ENCODE data around the gene VRK3. TPM values are rescaled to one million over a fixed set of nuclear protein-coding genes. Genes with fewer than 3 reads are reported as not detected.

VRK3 gene
- total RNA-seq, 1 experiment from 2014 or later, result 41.0 TPM

- Histone ChIP-seq H3K9me3 (no peaks in the 10 kb centered on the region), H3K4me3 (no peak overlapping the region), H3K27me3 (no peaks in the 10 kb centered on the region), H3K36me3 (peaks cover 81% of the 10 kb centered on the region)
- DNase-seq, result peak; percentile 93
Measured at GRCh38 chr19:50003810-50004419, 21.3 kb downstream of the VRK3 start.

GRCh38 chr19:50003254-50003788 lies 21.9 kb downstream of the VRK3 start:
- H3K4me3 ChIP-seq, result no peak overlapping the region
- H3K36me3 ChIP-seq, result peaks cover 83% of the 10 kb centered on the region
- no peaks in the 10 kb centered on the region for H3K27me3 ChIP-seq
- DNase-seq, result no peak
- H3K9me3 ChIP-seq, result no peaks in the 10 kb centered on the region

- no peak for DNase-seq
- Histone ChIP-seq H3K4me3 (no peak overlapping the region), H3K36me3 (peaks cover 81% of the 10 kb centered on the region), H3K27me3 (no peaks in the 10 kb centered on the region), H3K9me3 (no peaks in the 10 kb centered on the region)
Measured at GRCh38 chr19:50002386-50002960, 22.7 kb downstream of the VRK3 start.

- H3K4me3 ChIP-seq, result no peak overlapping the region
- H3K36me3 ChIP-seq, result peaks cover 80% of the 10 kb centered on the region
- H3K9me3 ChIP-seq, result no peaks in the 10 kb centered on the region
- no peak for DNase-seq
- H3K27me3 ChIP-seq, result no peaks in the 10 kb centered on the region
Measured at GRCh38 chr19:50001775-50002174, 23.4 kb downstream of the VRK3 start.

- H3K36me3 ChIP-seq, result peaks cover 81% of the 10 kb centered on the region
- no peak for DNase-seq
- H3K27me3 ChIP-seq, result no peaks in the 10 kb centered on the region
- no peak overlapping the region for H3K4me3 ChIP-seq
- no peaks in the 10 kb centered on the region for H3K9me3 ChIP-seq
Measured at GRCh38 chr19:50000841-50001557, 24.2 kb downstream of the VRK3 start.

- Histone ChIP-seq H3K9me3 (no peaks in the 10 kb centered on the region), H3K36me3 (peaks cover 75% of the 10 kb centered on the region), H3K27me3 (no peaks in the 10 kb centered on the region), H3K4me3 (no peak overlapping the region)
- DNase-seq, result no peak
Measured at GRCh38 chr19:50000038-50000840, 24.9 kb downstream of the VRK3 start.

- H3K9me3 ChIP-seq, result no peaks in the 10 kb centered on the region
- no peak overlapping the region for H3K4me3 ChIP-seq
- peaks cover 76% of the 10 kb centered on the region for H3K36me3 ChIP-seq
- peak; percentile 32 for DNase-seq
- no peaks in the 10 kb centered on the region for H3K27me3 ChIP-seq
Measured at GRCh38 chr19:49999371-50000010, 25.7 kb downstream of the VRK3 start.

GRCh38 chr19:49997709-49998108 lies 27.5 kb downstream of the VRK3 start:
- H3K4me3 ChIP-seq, result no peak overlapping the region
- H3K36me3 ChIP-seq, result peaks cover 73% of the 10 kb centered on the region
- DNase-seq, result peak; percentile 18
- H3K27me3 ChIP-seq, result no peaks in the 10 kb centered on the region
- H3K9me3 ChIP-seq, result no peaks in the 10 kb centered on the region

GRCh38 chr19:49988433-49988832 lies 36.7 kb downstream of the VRK3 start:
- peaks cover 4% of the 10 kb centered on the region; the same call in 1 of the 2 replicates for H3K9me3 ChIP-seq
- DNase-seq, result peak; percentile 34
- H3K36me3 ChIP-seq, result peaks cover 24% of the 10 kb centered on the region

GRCh38 chr19:49988007-49988406 lies 37.2 kb downstream of the VRK3 start:
- H3K36me3 ChIP-seq, result peaks cover 23% of the 10 kb centered on the region

More at GRCh38 chr19:49988433-49988832, 36.7 kb downstream of the VRK3 start:
- Histone ChIP-seq H3K27me3 (no peaks in the 10 kb centered on the region), H3K4me3 (no peak overlapping the region)

GRCh38 chr19:49987159-49987698 lies 37.9 kb downstream of the VRK3 start:
- Histone ChIP-seq H3K36me3 (peaks cover 15% of the 10 kb centered on the region), H3K4me3 (no peak overlapping the region), H3K9me3 (peaks cover 4% of the 10 kb centered on the region; the same call in 1 of the 2 replicates), H3K27me3 (no peaks in the 10 kb centered on the region)
- DNase-seq, result peak; percentile 82

More at GRCh38 chr19:49988007-49988406, 37.2 kb downstream of the VRK3 start:
- no peak for DNase-seq
- H3K27me3 ChIP-seq, result no peaks in the 10 kb centered on the region
- H3K9me3 ChIP-seq, result peaks cover 4% of the 10 kb centered on the region; the same call in 1 of the 2 replicates
- H3K4me3 ChIP-seq, result no peak overlapping the region

- peaks cover 4% of the 10 kb centered on the region; the same call in 1 of the 2 replicates for H3K9me3 ChIP-seq
Measured at GRCh38 chr19:49986354-49986753, 38.8 kb downstream of the VRK3 start.

GRCh38 chr19:49985871-49986270 lies 39.3 kb downstream of the VRK3 start:
- Histone ChIP-seq H3K4me3 (no peak overlapping the region), H3K36me3 (peaks cover 7% of the 10 kb centered on the region), H3K9me3 (peaks cover 4% of the 10 kb centered on the region; the same call in 1 of the 2 replicates), H3K27me3 (no peaks in the 10 kb centered on the region)
- DNase-seq, result no peak

More at GRCh38 chr19:49986354-49986753, 38.8 kb downstream of the VRK3 start:
- no peaks in the 10 kb centered on the region for H3K27me3 ChIP-seq
- H3K4me3 ChIP-seq, result no peak overlapping the region
- H3K36me3 ChIP-seq, result peaks cover 10% of the 10 kb centered on the region
- DNase-seq, result no peak

- DNase-seq, result no peak
- Histone ChIP-seq H3K27me3 (no peaks in the 10 kb centered on the region), H3K9me3 (peaks cover 4% of the 10 kb centered on the region; the same call in 1 of the 2 replicates), H3K36me3 (peaks cover 6% of the 10 kb centered on the region), H3K4me3 (no peak overlapping the region)
Measured at GRCh38 chr19:49984491-49984890, 40.7 kb downstream of the VRK3 start.

GRCh38 chr19:49983645-49984229 lies 41.4 kb downstream of the VRK3 start:
- DNase-seq, result peak; percentile 32
- peaks cover 4% of the 10 kb centered on the region; the same call in 1 of the 2 replicates for H3K36me3 ChIP-seq
- no peak overlapping the region for H3K4me3 ChIP-seq
- peaks cover 4% of the 10 kb centered on the region; the same call in 1 of the 2 replicates for H3K9me3 ChIP-seq
- H3K27me3 ChIP-seq, result no peaks in the 10 kb centered on the region
